Endothelial cell of umbilical vein (primary cell): ENCODE results near the gene IRF2BP1.

Source experiments
- EZH2 ChIP-seq: IDR thresholded peaks from 2 replicates; pipeline ENCODE4 v1.6.1; 2012; ENCODE audit warnings: borderline replicate concordance, low read depth, mild to moderate bottlenecking, moderate library complexity, low read length, inconsistent platforms; ENCODE audit not compliant: severe bottlenecking
- TF ChIP-seq, protein P1 (sequence below), 2 donors: IDR thresholded peaks; 1 replicate in 1 of 2; 2 replicates in 1 of 2; pipeline ENCODE4 v1.5.1; 2011; ENCODE audit warnings: low read length in 2 of 2, mild to moderate bottlenecking in 2 of 2, moderate library complexity in 2 of 2, control low read depth in 1 of 2, inconsistent platforms in 1 of 2, low read depth in 1 of 2; ENCODE audit not compliant: insufficient read depth in 1 of 2; ENCODE audit errors: extremely low read depth in 1 of 2

DNA sequence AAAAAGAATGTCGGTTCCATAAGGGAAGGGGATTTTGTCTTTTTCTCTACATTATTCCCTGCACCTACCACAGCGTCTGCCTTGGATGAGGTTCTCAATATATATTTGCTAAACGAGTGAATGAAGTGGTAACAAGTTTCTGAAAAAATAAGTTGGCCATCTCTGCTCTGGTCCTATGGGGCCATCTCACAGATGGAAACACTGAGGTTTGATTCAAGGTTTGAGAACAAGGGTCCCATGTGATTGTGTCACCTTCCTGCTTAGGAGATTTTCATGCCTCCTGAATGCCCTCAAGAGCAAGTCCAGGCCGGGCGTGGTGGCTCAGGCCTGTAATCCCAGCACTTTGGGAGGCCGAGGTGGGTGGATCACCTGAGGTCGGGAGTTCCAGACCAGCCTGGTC, 13.3 kb upstream of the IRF2BP1 start:
- TF ChIP-seq EZH2: no peak
- TF ChIP-seq, protein P1, sequence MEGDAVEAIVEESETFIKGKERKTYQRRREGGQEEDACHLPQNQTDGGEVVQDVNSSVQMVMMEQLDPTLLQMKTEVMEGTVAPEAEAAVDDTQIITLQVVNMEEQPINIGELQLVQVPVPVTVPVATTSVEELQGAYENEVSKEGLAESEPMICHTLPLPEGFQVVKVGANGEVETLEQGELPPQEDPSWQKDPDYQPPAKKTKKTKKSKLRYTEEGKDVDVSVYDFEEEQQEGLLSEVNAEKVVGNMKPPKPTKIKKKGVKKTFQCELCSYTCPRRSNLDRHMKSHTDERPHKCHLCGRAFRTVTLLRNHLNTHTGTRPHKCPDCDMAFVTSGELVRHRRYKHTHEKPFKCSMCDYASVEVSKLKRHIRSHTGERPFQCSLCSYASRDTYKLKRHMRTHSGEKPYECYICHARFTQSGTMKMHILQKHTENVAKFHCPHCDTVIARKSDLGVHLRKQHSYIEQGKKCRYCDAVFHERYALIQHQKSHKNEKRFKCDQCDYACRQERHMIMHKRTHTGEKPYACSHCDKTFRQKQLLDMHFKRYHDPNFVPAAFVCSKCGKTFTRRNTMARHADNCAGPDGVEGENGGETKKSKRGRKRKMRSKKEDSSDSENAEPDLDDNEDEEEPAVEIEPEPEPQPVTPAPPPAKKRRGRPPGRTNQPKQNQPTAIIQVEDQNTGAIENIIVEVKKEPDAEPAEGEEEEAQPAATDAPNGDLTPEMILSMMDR (IDR thresholded peaks at IDR 0.05; ENCODE audit: extremely low read depth in 1 of 2, insufficient read depth in 1 of 2, low read depth in 1 of 2, low read length in 2 of 2): no peak
